Activated effector memory CD4-positive, alpha-beta T cell treated with Interleukin-2 at 50 U/mL for 16 hours (primary cell): ENCODE results near the gene CNNM2.

Source experiments
- DNase-seq: peaks from one replicate; pipeline ENCODE4 v3.0.0-alpha.2; 2020

CNNM2 gene

GRCh38 chr10:102917962-102918816, at the start of gene CNNM2:
Gene CNNM2 (plus strand): TSS chr10:102918294. CDS start chr10:102918481, 187 bp downstream.
- peak; percentile 99 for DNase-seq

GRCh38 chr10:102868911-102869257, 49.2 kb upstream of the CNNM2 start:
- no peak for DNase-seq

- DNase-seq, result no peak
Observed at GRCh38 chr10:102869258-102870198, 48.6 kb upstream of the CNNM2 start, which contains the start of gene AS3MT. Gene AS3MT (plus strand): TSS chr10:102869470. CDS start chr10:102869593, 123 bp downstream.

GRCh38 chr10:102870221-102870620, 47.9 kb upstream of the CNNM2 start:
- no peak for DNase-seq

GRCh38 chr10:102872163-102872562, 45.9 kb upstream of the CNNM2 start:
- DNase-seq, result no peak

GRCh38 chr10:102876747-102877153, 41.3 kb upstream of the CNNM2 start:
- no peak for DNase-seq

- no peak for DNase-seq
Observed at GRCh38 chr10:102878629-102879028, 39.5 kb upstream of the CNNM2 start.

- DNase-seq, result no peak
Observed at GRCh38 chr10:102880256-102880655, 37.8 kb upstream of the CNNM2 start.

- no peak for DNase-seq
Observed at GRCh38 chr10:102888048-102888447, 30.0 kb upstream of the CNNM2 start.

- no peak for DNase-seq
Observed at GRCh38 chr10:102894466-102895213, 23.5 kb upstream of the CNNM2 start.

- no peak for DNase-seq
Observed at GRCh38 chr10:102900006-102900405, 18.1 kb upstream of the CNNM2 start.

GRCh38 chr10:102904346-102904745, 13.7 kb upstream of the CNNM2 start:
- DNase-seq, result no peak

GRCh38 chr10:102906507-102906906, 11.6 kb upstream of the CNNM2 start:
- DNase-seq, result no peak

GRCh38 chr10:102914781-102915180, 3.3 kb upstream of the CNNM2 start:
- DNase-seq, result no peak

GRCh38 chr10:102916173-102916572, 1.9 kb upstream of the CNNM2 start:
- no peak for DNase-seq

GRCh38 chr10:102917314-102917961, 656 bp upstream of the CNNM2 start:
- peak; percentile 75 for DNase-seq

GRCh38 chr10:102918817-102919245, 737 bp downstream of the CNNM2 start:
- DNase-seq, result peak; percentile 14

GRCh38 chr10:102919246-102919959, 1.3 kb downstream of the CNNM2 start:
- DNase-seq, result no peak

GRCh38 chr10:102919992-102920739, 2.1 kb downstream of the CNNM2 start:
- no peak for DNase-seq

- DNase-seq, result no peak
Observed at GRCh38 chr10:102923601-102924000, 5.5 kb downstream of the CNNM2 start.

- no peak for DNase-seq
Observed at GRCh38 chr10:102926842-102927241, 8.7 kb downstream of the CNNM2 start.
